MM.1S (cell line): ENCODE measurements around the gene RAB11FIP5.

Source experiments
- DNase-seq: peaks from one replicate; pipeline ENCODE4 v3.0.0-alpha.2; 2015
- H2AFZ ChIP-seq: fragments of 300-600 bp; sonication (generic); 2 replicates; pipeline ENCODE4 v1.6.0; 2016; ENCODE audit warnings: antibody characterized with exemption, low read length
- H3F3A ChIP-seq: fragments of 300-600 bp; sonication (generic); 2 replicates; pipeline ENCODE4 v1.6.1; 2016; ENCODE audit warnings: mild to moderate bottlenecking, antibody characterized with exemption, low read length, moderate library complexity, mixed read lengths; ENCODE audit not compliant: insufficient read depth
- H3K27ac ChIP-seq: fragments of 300-600 bp; sonication (generic); 2 replicates; pipeline ENCODE4 v1.5.1; 2016; ENCODE audit warnings: mild to moderate bottlenecking, low read length
- H3K27me3 ChIP-seq: fragments of 300-600 bp; sonication (generic); replicated peaks from 2 replicates; pipeline ENCODE4 v1.6.0; 2016; ENCODE audit warnings: low read length; ENCODE audit not compliant: insufficient read depth
- H3K36me3 ChIP-seq: fragments of 300-600 bp; sonication (generic); replicated peaks from 2 replicates; pipeline ENCODE4 v1.6.1; 2016; ENCODE audit warnings: mild to moderate bottlenecking, low read length, mixed read lengths; ENCODE audit not compliant: insufficient read depth
- H3K4me1 ChIP-seq: fragments of 300-600 bp; sonication (generic); 2 replicates; pipeline ENCODE4 v1.6.1; 2016; ENCODE audit warnings: low read length, mixed read lengths
- H3K4me2 ChIP-seq: fragments of 300-600 bp; sonication (generic); 2 replicates; pipeline ENCODE4 v1.6.0; 2016; ENCODE audit warnings: low read depth, low read length
- H3K4me3 ChIP-seq: fragments of 300-600 bp; sonication (generic); 2 replicates; pipeline ENCODE4 v1.5.1; 2016; ENCODE audit warnings: low read length, mixed read lengths
- H3K79me2 ChIP-seq: fragments of 300-600 bp; sonication (generic); 2 replicates; pipeline ENCODE4 v1.6.1; 2016; ENCODE audit warnings: mixed run types, low read length, mixed read lengths
- H3K9ac ChIP-seq: fragments of 300-600 bp; sonication (generic); 2 replicates; pipeline ENCODE4 v1.6.1; 2016; ENCODE audit warnings: low read length, mixed read lengths
- H3K9me2 ChIP-seq: fragments of 300-600 bp; sonication (generic); replicated peaks from 2 replicates; pipeline ENCODE4 v1.6.1; 2016; ENCODE audit warnings: mild to moderate bottlenecking, low read length, mixed read lengths; ENCODE audit not compliant: insufficient read depth
- H3K9me3 ChIP-seq: fragments of 300-600 bp; sonication (generic); replicated peaks from 2 replicates; pipeline ENCODE4 v1.6.1; 2016; ENCODE audit warnings: mild to moderate bottlenecking, low read length, mixed read lengths; ENCODE audit not compliant: insufficient read depth
- H4K20me1 ChIP-seq: fragments of 300-600 bp; sonication (generic); 2 replicates; pipeline ENCODE4 v1.6.1; 2016; ENCODE audit warnings: mild to moderate bottlenecking, low read length, moderate library complexity, mixed read lengths; ENCODE audit not compliant: insufficient read depth
- CTCF ChIP-seq: fragments of 300-600 bp; sonication (generic); IDR thresholded peaks from 2 replicates; pipeline ENCODE4 v1.5.1; 2016; ENCODE audit warnings: antibody characterized with exemption, low read length, mixed read lengths
- EZH2 ChIP-seq: fragments of 300-600 bp; sonication (generic); optimal IDR thresholded peaks from 2 replicates; pipeline ENCODE3; 2017; ENCODE audit warnings: low read depth, mild to moderate bottlenecking, antibody characterized with exemption, low read length, mixed read lengths
- EZH2phosphoT487 ChIP-seq: fragments of 300-600 bp; sonication (generic); IDR thresholded peaks from 2 replicates; pipeline ENCODE4 v1.6.1; 2018; ENCODE audit warnings: antibody characterized with exemption, low read length

Gene RAB11FIP5

GRCh38 chr2:73032702-73033097 lies 80.0 kb downstream of the RAB11FIP5 start:
- no peaks in the 10 kb centered on the region for H3K27me3 ChIP-seq
- no peak overlapping the region for H2AFZ ChIP-seq
- no peaks in the 10 kb centered on the region for H3K79me2 ChIP-seq
- no peak overlapping the region for H3K4me3 ChIP-seq
- H3K9me2 ChIP-seq: no peaks in the 10 kb centered on the region
- no peak overlapping the region for H3K9ac ChIP-seq
- no peaks in the 10 kb centered on the region for H3K36me3 ChIP-seq
- H3F3A ChIP-seq: no peaks in the 10 kb centered on the region
- H4K20me1 ChIP-seq: no peaks in the 10 kb centered on the region
- H3K4me2 ChIP-seq: no peak overlapping the region
- DNase-seq: no peak
- H3K27ac ChIP-seq: no peak overlapping the region
- TF ChIP-seq CTCF: no peak
- no peak for TF ChIP-seq EZH2
- TF ChIP-seq EZH2phosphoT487: no peak
- no peaks in the 10 kb centered on the region for H3K9me3 ChIP-seq
- H3K4me1 ChIP-seq: no peaks in the 10 kb centered on the region

- H3F3A ChIP-seq: no peaks in the 10 kb centered on the region
- H3K9me3 ChIP-seq: no peaks in the 10 kb centered on the region
- no peak overlapping the region for H3K4me2 ChIP-seq
- no peak overlapping the region for H3K9ac ChIP-seq
- no peaks in the 10 kb centered on the region for H3K4me1 ChIP-seq
- TF ChIP-seq EZH2phosphoT487: no peak
- no peak for TF ChIP-seq CTCF
- TF ChIP-seq EZH2: no peak
- no peak overlapping the region for H2AFZ ChIP-seq
- no peak for DNase-seq
- H4K20me1 ChIP-seq: no peaks in the 10 kb centered on the region
- H3K36me3 ChIP-seq: no peaks in the 10 kb centered on the region
- no peaks in the 10 kb centered on the region for H3K9me2 ChIP-seq
- no peak overlapping the region for H3K27ac ChIP-seq
- no peaks in the 10 kb centered on the region for H3K79me2 ChIP-seq
- H3K4me3 ChIP-seq: no peak overlapping the region
- no peaks in the 10 kb centered on the region for H3K27me3 ChIP-seq
Observed at GRCh38 chr2:73031725-73032701, 80.7 kb downstream of the RAB11FIP5 start.

GRCh38 chr2:73031095-73031678 lies 81.6 kb downstream of the RAB11FIP5 start:
- Histone ChIP-seq H3K9ac (no peak overlapping the region), H3K4me3 (no peak overlapping the region), H3K9me2 (no peaks in the 10 kb centered on the region), H3F3A (no peaks in the 10 kb centered on the region), H3K27ac (no peak overlapping the region), H3K79me2 (no peaks in the 10 kb centered on the region), H2AFZ (no peak overlapping the region), H3K4me2 (no peak overlapping the region), H4K20me1 (no peaks in the 10 kb centered on the region), H3K27me3 (no peaks in the 10 kb centered on the region), H3K4me1 (no peaks in the 10 kb centered on the region), H3K36me3 (no peaks in the 10 kb centered on the region), H3K9me3 (no peaks in the 10 kb centered on the region)
- TF ChIP-seq EZH2 (no peak), EZH2phosphoT487 (no peak), CTCF (no peak)
- no peak for DNase-seq
